Heart left ventricle (tissue), 13 donors: ENCODE results near the gene ZNF546.

ENCODE experiments used
- CTCF ChIP-seq, 12 donors: fragments of 200-600 bp; sonication (generic) in 4 of 12; IDR thresholded peaks; one replicate each; pipeline versions ENCODE4 v1.5.0 to v1.8.0; 2018 to 2022; ENCODE audit warnings: antibody characterized with exemption in 12 of 12, mild to moderate bottlenecking in 5 of 12
- POLR2A ChIP-seq, 2 donors: fragments of 450-650 bp; IDR thresholded peaks; one replicate each; pipeline ENCODE4 v1.6.1; 2017; ENCODE audit warnings: antibody characterized with exemption in 2 of 2, mild to moderate bottlenecking in 2 of 2, moderate library complexity in 2 of 2
- donor health status: ischemic (EF 13 %, LVEDD 7.1; RV severe dilation, severe dysfunction).
- donor health status: DM: no; HTN: yes; CAD: no.
- donor health status: DM: no; HTN: no; CAD: no.
- donor health status: ischemic (EF 25% LVEDD 6.9; RV normal size, moderate dysfunction).
- donor health status: ischemic (EF 25% LVEDD 5.7; RV mildly dilated, moderate dysfunction).
- donor health status: ischemic (EF 35%, LVEDD 5.7; RV mildly dilated, moderate dysfunction).
- donor health status: nonischemic (EF 11% LVEDD 7.7; RV severe dilation, severe dysfunction).
- donor health status: DM: yes; HTN: yes; CAD: no.
- donor health status: PGD.
- donor health status: ischemic (EF 29% LVEDD 5.4; RV normal size, mild dysfunction).
- donor health status: nonischemic (EF 23%, LVEDD 6.1; RV moderate dilation, normal function).

DNA sequence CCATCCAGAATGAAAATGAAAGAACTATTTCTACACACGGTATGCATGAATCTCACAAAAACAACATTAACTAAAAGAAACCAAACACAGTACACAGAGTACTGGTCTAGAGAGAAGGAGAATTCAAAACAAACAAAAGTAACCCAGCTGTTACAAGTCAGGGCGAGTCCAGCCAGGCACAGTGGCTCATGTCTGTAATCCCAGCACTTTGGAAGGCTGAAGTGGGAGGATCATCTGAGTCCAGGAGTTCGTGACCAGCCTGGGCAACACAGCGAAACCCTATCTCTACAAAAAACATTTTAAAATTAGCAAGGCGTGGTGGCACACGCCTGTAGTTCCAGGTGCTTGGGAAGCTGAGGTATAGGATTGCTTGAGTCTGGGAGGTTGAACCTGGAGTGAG is 27.6 kb upstream of the ZNF546 start:
- no peak for TF ChIP-seq POLR2A (IDR thresholded peaks at IDR 0.05)
- no peak for TF ChIP-seq CTCF (IDR thresholded peaks at IDR 0.05)
